Prostate gland (tissue), 2 donors: Measurements from ENCODE around the gene SHROOM2.

Experiments used
- CTCF ChIP-seq, 4 experiments: fragments of 200-600 bp in 2 of 4; fragments of 450-650 bp in 2 of 4; sonication (generic) in 2 of 4; IDR thresholded peaks; 1 replicate in 3 of 4; 2 replicates in 1 of 4; pipeline ENCODE4 v1.5.1; 2016 to 2019; ENCODE audit warnings: antibody characterized with exemption in 4 of 4, mild to moderate bottlenecking in 2 of 4, moderate library complexity in 2 of 4
- POLR2A ChIP-seq: fragments of 450-650 bp; IDR thresholded peaks from one replicate; pipeline ENCODE4 v1.6.1; 2016; ENCODE audit warnings: antibody characterized with exemption, mild to moderate bottlenecking

- no peak for TF ChIP-seq POLR2A
- no peak for TF ChIP-seq CTCF (IDR thresholded peaks at IDR 0.05)
Observed at GRCh38 chrX:9747644-9748043, 38.6 kb upstream of the SHROOM2 start.
